ENCODE data around the gene RNF182.
"Not testable (repeated sequence)": the region's sequence is repeated elsewhere in the genome, so short reads cannot be mapped to it uniquely, and the experiment has no call there.

Gene RNF182

GRCh38 chr6:13918686-13919250, 6.0 kb upstream of the RNF182 start:
- DNase-seq, result no peak

GRCh38 chr6:13919861-13920260, 4.9 kb upstream of the RNF182 start:
- no peak for DNase-seq

- no peak for DNase-seq
Measured at GRCh38 chr6:13920552-13920951, 4.2 kb upstream of the RNF182 start.

- no peak for DNase-seq
Measured at GRCh38 chr6:13922750-13923149, 2.0 kb upstream of the RNF182 start.

- no peak for DNase-seq
Measured at GRCh38 chr6:13923527-13924145, 1.1 kb upstream of the RNF182 start.

- DNase-seq, result peak; percentile 86
Measured at GRCh38 chr6:13924146-13924948, 405 bp upstream of the RNF182 start.

GRCh38 chr6:13926378-13926777, 1.6 kb downstream of the RNF182 start:
- DNase-seq, result no peak

GRCh38 chr6:13927203-13927602, 2.5 kb downstream of the RNF182 start:
- DNase-seq, result no peak

GRCh38 chr6:13929196-13929595, 4.4 kb downstream of the RNF182 start:
- no peak for DNase-seq

- DNase-seq, result no peak
Measured at GRCh38 chr6:13931797-13932402, 7.1 kb downstream of the RNF182 start.

- no peak for DNase-seq
Measured at GRCh38 chr6:13932785-13933184, 8.0 kb downstream of the RNF182 start.

- DNase-seq, result no peak
Measured at GRCh38 chr6:13934721-13935120, 10.0 kb downstream of the RNF182 start.

- no peak for DNase-seq
Measured at GRCh38 chr6:13935190-13935880, 10.6 kb downstream of the RNF182 start.

- DNase-seq, result not testable (repeated sequence)
Measured at GRCh38 chr6:13935881-13936261, 11.1 kb downstream of the RNF182 start.

GRCh38 chr6:13941902-13942301, 17.1 kb downstream of the RNF182 start:
- no peak for DNase-seq

- DNase-seq, result no peak
Measured at GRCh38 chr6:13943943-13944342, 19.2 kb downstream of the RNF182 start.

GRCh38 chr6:13946506-13946905, 21.8 kb downstream of the RNF182 start:
- DNase-seq, result no peak

GRCh38 chr6:13947611-13948178, 22.9 kb downstream of the RNF182 start:
- no peak for DNase-seq

- DNase-seq, result no peak
Measured at GRCh38 chr6:13952101-13952500, 27.3 kb downstream of the RNF182 start.

GRCh38 chr6:13953061-13953705, 28.4 kb downstream of the RNF182 start:
- no peak for DNase-seq

GRCh38 chr6:13965582-13966127, 40.9 kb downstream of the RNF182 start:
- no peak for DNase-seq

GRCh38 chr6:13971303-13971702, 46.6 kb downstream of the RNF182 start:
- no peak for DNase-seq

Measured in NCI-H2227 treated with DMSO at 0.1 percent for 48 hours (cell line).